CD4-positive, alpha-beta T cell treated with Interferon gamma for 1 hour (primary cell): ENCODE data around the gene TCN2.
"Not testable (repeated sequence)": the region's sequence is repeated elsewhere in the genome, so short reads cannot be mapped to it uniquely, and the experiment has no call there.

Experiments
- DNase-seq: peaks from one replicate; pipeline ENCODE4 v3.0.0-alpha.2; 2020

TCN2 gene

GRCh38 chr22:30578481-30578880, 28.5 kb upstream of the TCN2 start:
- no peak for DNase-seq

GRCh38 chr22:30580896-30581295, 26.1 kb upstream of the TCN2 start:
- no peak for DNase-seq

- DNase-seq = no peak
These were observed 24.9 kb upstream of the TCN2 start for GRCh38 chr22:30582051-30582450.

- DNase-seq = no peak
These were observed 24.0 kb upstream of the TCN2 start for GRCh38 chr22:30582788-30583545.

- no peak for DNase-seq
These were observed 22.5 kb upstream of the TCN2 start for GRCh38 chr22:30584441-30584840.

- DNase-seq = no peak
These were observed 20.6 kb upstream of the TCN2 start for GRCh38 chr22:30586414-30586813.

GRCh38 chr22:30591191-30591587, 15.8 kb upstream of the TCN2 start:
- no peak for DNase-seq

- DNase-seq = peak; percentile 97
These were observed 15.2 kb upstream of the TCN2 start, which contains the start of gene PES1 for GRCh38 chr22:30591588-30592359. Gene PES1 (minus strand): TSS chr22:30591910. CDS start chr22:30591833, 77 bp downstream.

- not testable (repeated sequence) for DNase-seq
These were observed 14.6 kb upstream of the TCN2 start for GRCh38 chr22:30592360-30592713.

- DNase-seq = no peak
These were observed 10.8 kb upstream of the TCN2 start for GRCh38 chr22:30596199-30596598.

GRCh38 chr22:30596886-30597285, 10.1 kb upstream of the TCN2 start:
- DNase-seq = no peak

- no peak for DNase-seq
These were observed 8.0 kb upstream of the TCN2 start for GRCh38 chr22:30598986-30599385.

- no peak for DNase-seq
These were observed 6.1 kb upstream of the TCN2 start for GRCh38 chr22:30600921-30601320.

- no peak for DNase-seq
These were observed 5.5 kb upstream of the TCN2 start for GRCh38 chr22:30601464-30601863.

- no peak for DNase-seq
These were observed 4.9 kb upstream of the TCN2 start for GRCh38 chr22:30602049-30602448.

- no peak for DNase-seq
These were observed 3.2 kb upstream of the TCN2 start for GRCh38 chr22:30603801-30604200.

GRCh38 chr22:30604723-30605122, 2.3 kb upstream of the TCN2 start:
- no peak for DNase-seq

GRCh38 chr22:30605449-30606110, 1.4 kb upstream of the TCN2 start:
- peak; percentile 47 for DNase-seq

GRCh38 chr22:30607300-30607930, 441 bp downstream of the TCN2 start:
- no peak for DNase-seq

- DNase-seq = no peak
These were observed 965 bp downstream of the TCN2 start for GRCh38 chr22:30607939-30608338.

- peak; percentile 58 for DNase-seq
These were observed 2.5 kb downstream of the TCN2 start for GRCh38 chr22:30609260-30610185.

- peak; percentile 61 for DNase-seq
These were observed 3.3 kb downstream of the TCN2 start for GRCh38 chr22:30610299-30610698.
